GM21526 (cell line): ENCODE data around the gene SUGCT.

Experiments
- ATAC-seq: cut with Tn5 transposase; IDR thresholded peaks from one replicate; pipeline ENCODE4 v1.9.1; 2021; ENCODE audit warnings: moderate library complexity; ENCODE audit not compliant: unreplicated experiment, low FRiP score

Gene SUGCT

GRCh38 chr7:40700653-40701421 lies 566.0 kb downstream of the SUGCT start:
- ATAC-seq: no peak

GRCh38 chr7:40701836-40702551 lies 567.2 kb downstream of the SUGCT start:
- ATAC-seq: no peak

GRCh38 chr7:40704172-40704571 lies 569.4 kb downstream of the SUGCT start:
- no peak for ATAC-seq

- ATAC-seq: no peak
These were observed 572.0 kb downstream of the SUGCT start for GRCh38 chr7:40706829-40707228.

- ATAC-seq: peak; percentile 95
These were observed 574.5 kb downstream of the SUGCT start for GRCh38 chr7:40709062-40709964.

- ATAC-seq: no peak
These were observed 576.9 kb downstream of the SUGCT start for GRCh38 chr7:40711706-40712105.

GRCh38 chr7:40714363-40715052 lies 579.7 kb downstream of the SUGCT start:
- ATAC-seq: no peak

- ATAC-seq: no peak
These were observed 580.2 kb downstream of the SUGCT start for GRCh38 chr7:40715053-40715430.

GRCh38 chr7:40716052-40716451 lies 581.2 kb downstream of the SUGCT start:
- no peak for ATAC-seq

- ATAC-seq: peak; percentile 52
These were observed 582.4 kb downstream of the SUGCT start for GRCh38 chr7:40717242-40717641.

GRCh38 chr7:40720416-40720815 lies 585.6 kb downstream of the SUGCT start:
- no peak for ATAC-seq

GRCh38 chr7:40721342-40721949 lies 586.6 kb downstream of the SUGCT start:
- ATAC-seq: no peak

GRCh38 chr7:40722242-40722641 lies 587.4 kb downstream of the SUGCT start:
- ATAC-seq: no peak

- ATAC-seq: no peak
These were observed 589.0 kb downstream of the SUGCT start for GRCh38 chr7:40723829-40724228.

GRCh38 chr7:40726559-40726958 lies 591.8 kb downstream of the SUGCT start:
- no peak for ATAC-seq

GRCh38 chr7:40733114-40733513 lies 598.3 kb downstream of the SUGCT start:
- no peak for ATAC-seq

GRCh38 chr7:40733578-40733977 lies 598.8 kb downstream of the SUGCT start:
- no peak for ATAC-seq

- ATAC-seq: no peak
These were observed 604.5 kb downstream of the SUGCT start for GRCh38 chr7:40739257-40739656.

GRCh38 chr7:40742270-40742669 lies 607.5 kb downstream of the SUGCT start:
- no peak for ATAC-seq
